Adrenal gland (tissue), 19 donors: ENCODE measurements around the gene PAX4. TPM values are rescaled to one million over a fixed set of nuclear protein-coding genes. Genes with fewer than 3 reads are reported as not detected.

ENCODE experiments used
- DNase-seq, 7 donors: peaks; one replicate each; pipeline ENCODE4 v3.0.0-alpha.2; 2019 to 2020
- H3K27ac ChIP-seq, 5 donors: fragments of 200-600 bp; sonication (generic) in 4 of 5; 1 replicate in 3 of 5; 2 replicates in 2 of 5; pipeline versions ENCODE4 v1.5.1 to v1.8.0; 2016 to 2020; ENCODE audit warnings: mild to moderate bottlenecking in 1 of 5
- H3K27me3 ChIP-seq: fragments of 200-600 bp; 2 replicates; pipeline ENCODE4 v1.8.0; 2021
- H3K36me3 ChIP-seq, 2 donors: fragments of 200-600 bp; replicated peaks in 1 of 2; 1 replicate in 1 of 2; 2 replicates in 1 of 2; pipeline versions ENCODE4 v1.5.1 to v1.8.0; 2018 to 2022
- H3K4me1 ChIP-seq, 2 donors: fragments of 200-600 bp; replicated peaks in 1 of 2; 1 replicate in 1 of 2; 2 replicates in 1 of 2; pipeline versions ENCODE4 v1.5.1 to v1.8.0; 2018 to 2021
- H3K4me3 ChIP-seq, 4 donors: fragments of 200-600 bp; sonication (generic) in 3 of 4; one replicate each; pipeline ENCODE4 v1.5.1; 2016 to 2018
- H3K9me3 ChIP-seq, 3 donors: fragments of 200-600 bp; sonication (generic) in 1 of 3; replicated peaks in 1 of 3; 1 replicate in 2 of 3; 2 replicates in 1 of 3; pipeline versions ENCODE4 v1.5.1 to v1.8.0; 2016 to 2021
- CTCF ChIP-seq, 6 experiments: fragments of 450-650 bp in 4 of 6; fragments of 200-600 bp in 2 of 6; sonication (generic) in 1 of 6; IDR thresholded peaks; 1 replicate in 5 of 6; 2 replicates in 1 of 6; pipeline versions ENCODE4 v1.5.1 to v1.8.0; 2016 to 2021; ENCODE audit warnings: antibody characterized with exemption in 6 of 6, mild to moderate bottlenecking in 2 of 6, moderate library complexity in 1 of 6
- POLR2A ChIP-seq, 2 donors: fragments of 450-650 bp; IDR thresholded peaks; one replicate each; pipeline ENCODE4 v1.6.1; 2017; ENCODE audit warnings: antibody characterized with exemption in 2 of 2, mild to moderate bottlenecking in 2 of 2, moderate library complexity in 1 of 2
- WGBS, 4 donors: extraction: QIAGEN DNeasy Blood & Tissue Kit in 2 of 4; methylation state at CpG; one replicate each; pipeline versions ENCODE4 v1.1.5 to v1.1.7; 2013 to 2017; 5-methylcytosine and 5-hydroxymethylcytosine counted together
- intact Hi-C, 2 donors: fragments of 100-400 bp; cut with DNase I; formaldehyde crosslinking; loops; one replicate each; pipeline versions ENCODE4 v1.14.1 to v1.15.0; 2022 to 2023
- long read RNA-seq, 10 donors: library from polyadenylated mRNA in 3 of 10; unstranded in 2 of 10; stranded (forward) in 1 of 10; transcript quantifications; one replicate each; pipeline ENCODE4 v2.0.0 and lab custom pipeline, GENCODE V29; 2021 to 2026
- polyA plus RNA-seq, 3 donors: library from polyadenylated mRNA; stranded (reverse); fragments of 200-250 nt in 2 of 3; fragments of 350-450 nt in 1 of 3; fragmentation: Illumina TruSeq in 1 of 3; extraction: RNeasy Lipid Tissue Mini Kit (QIAGEN cat#74804) in 1 of 3; gene quantifications; one replicate each; pipeline ENCODE4 v1.2.3, GENCODE V29; 2013 to 2014
- total RNA-seq, 9 donors: library from RNA; depleted of rRNA in 4 of 9; stranded (reverse); fragments of >200 nt in 4 of 9; fragments of 120-200 nt in 1 of 9; fragmentation: NEBNext Ultra II Directional in 1 of 9; extraction: Animal tissue kit (Norgen Biotek cat#: 25700) in 1 of 9; gene quantifications; one replicate each; pipeline versions ENCODE4 v1.1.0 to v1.2.4, GENCODE V29; 2013 to 2023
- donor health status: healthy with polysubstance abuse.
- donor health status: Bipolar disorder and iron deficiency.
- donor health status: DM: yes; HTN: yes; CAD: no.
- donor health status: DM: no; HTN: no; CAD: no.
- donor health status: DM: no; HTN: no; CAD: no.
- donor health status: DM: yes; HTN: yes; CAD: no.

Gene PAX4
- total RNA-seq (not detected), polyA plus RNA-seq (not detected)
- long read RNA-seq, donor 1: 0 reads
- long read RNA-seq, donor 2: 0 reads
- long read RNA-seq, donor 3: 0 reads
- long read RNA-seq, donor 4: 0 reads
- long read RNA-seq, donor 5: 0 reads
- long read RNA-seq, donor 6: 0 reads
- long read RNA-seq, donor 7: 0 reads
- long read RNA-seq, donor 8: 0 reads
- long read RNA-seq, donor 9: 0 reads
- long read RNA-seq, donor 10: 0 reads

GRCh38 chr7:127618042-127618441 is at the start of gene PAX4:
Gene PAX4, minus strand, starts transcription at chr7:127618142. Its CDS starts 2,214 bp downstream, at chr7:127615928.
- intact Hi-C loops: no loop called here
- Histone ChIP-seq H3K36me3 (no peaks in the 10 kb centered on the region), H3K9me3 (no peaks in the 10 kb centered on the region), H3K4me1 (no peaks in the 10 kb centered on the region), H3K27ac (no peak within 1 kb of the TSS), H3K27me3 (peaks cover 20% of the 10 kb centered on the region), H3K4me3 (no peak within 1 kb of the TSS)
- no peak for DNase-seq
- WGBS, 4 donors: 33 to 59% (median 45%) methylated on average over 2 of the region's 2 CpGs
- TF ChIP-seq CTCF (IDR thresholded peaks at IDR 0.05) (no peak), POLR2A (IDR thresholded peaks at IDR 0.05) (no peak)

- TF ChIP-seq CTCF (IDR thresholded peaks at IDR 0.05): no peak
- no peak for TF ChIP-seq POLR2A (IDR thresholded peaks at IDR 0.05)
- peaks cover 0 to under 1% (median 0%) of the 10 kb centered on the region in 3 donors for H3K9me3 ChIP-seq
- no peak overlapping the region for H3K27ac ChIP-seq
- no peaks in the 10 kb centered on the region for H3K27me3 ChIP-seq
- no peaks in the 10 kb centered on the region for H3K36me3 ChIP-seq
- no peak overlapping the region for H3K4me3 ChIP-seq
- intact Hi-C loops: no loop called here
- no peak for DNase-seq
- peaks cover 5 to 43% of the 10 kb centered on the region in 2 donors for H3K4me1 ChIP-seq
- WGBS, 4 donors: 76 to 86% (median 83%) methylated on average over 3 of the region's 3 CpGs
Measured at GRCh38 chr7:127667017-127667670, 49.2 kb upstream of the PAX4 start.

- no peak for DNase-seq
- Histone ChIP-seq H3K9me3 (no peaks in the 10 kb centered on the region), H3K36me3 (no peaks in the 10 kb centered on the region), H3K4me3 (no peak overlapping the region), H3K27ac (no peak overlapping the region), H3K27me3 (no peaks in the 10 kb centered on the region), H3K4me1 (peaks cover 5 to 41% of the 10 kb centered on the region in 2 donors)
- intact Hi-C loops: no loop called here
- TF ChIP-seq CTCF (IDR thresholded peaks at IDR 0.05) (no peak), POLR2A (IDR thresholded peaks at IDR 0.05) (no peak)
- 83 to 90% (median 86%) methylated on average over 4 of the region's 4 CpGs for WGBS, 4 donors
Measured at GRCh38 chr7:127666602-127667001, 48.7 kb upstream of the PAX4 start.

GRCh38 chr7:127665922-127666321 is 48.0 kb upstream of the PAX4 start:
- Histone ChIP-seq H3K27me3 (no peaks in the 10 kb centered on the region), H3K9me3 (no peaks in the 10 kb centered on the region), H3K27ac (peak overlapping the region in 1 of 5 donors; percentile 1), H3K4me1 (peaks cover 5 to 36% of the 10 kb centered on the region in 2 donors), H3K36me3 (no peaks in the 10 kb centered on the region), H3K4me3 (no peak overlapping the region)
- intact Hi-C loops: no loop called here
- no peak for DNase-seq
- WGBS, 4 donors: 60 to 78% (median 65%) methylated on average over 7 of the region's 7 CpGs
- TF ChIP-seq POLR2A (IDR thresholded peaks at IDR 0.05): no peak
- no peak for TF ChIP-seq CTCF (IDR thresholded peaks at IDR 0.05)
